Smooth muscle cell (in vitro differentiated cells): ENCODE data around the gene DSP. TPM values are rescaled to one million over a fixed set of nuclear protein-coding genes. Genes with fewer than 3 reads are reported as not detected.
A peak's percentile ranks its signal among the peaks of the same experiment; 100 is the strongest.

Experiments used
- DNase-seq: peaks from one replicate; lab custom pipeline; 2025; ENCODE audit not compliant: unreplicated experiment; lab: John Stamatoyannopoulos, UW
- H2AFZ ChIP-seq: fragments of 200-600 bp; sonication (generic); 2 replicates; pipeline ENCODE4 v1.6.0; 2016; ENCODE audit warnings: antibody characterized with exemption, low read depth, mild to moderate bottlenecking
- H3F3A ChIP-seq: fragments of 200-600 bp; sonication (generic); 2 replicates; pipeline ENCODE4 v1.6.0; 2017; ENCODE audit warnings: antibody characterized with exemption, low read depth
- H3K27ac ChIP-seq: fragments of 200-600 bp; sonication (generic); 2 replicates; pipeline ENCODE4 v1.5.1; 2016; ENCODE audit warnings: low read depth, mild to moderate bottlenecking
- H3K27me3 ChIP-seq: fragments of 200-600 bp; sonication (generic); 2 replicates; pipeline ENCODE4 v1.6.1; 2016; ENCODE audit warnings: low read depth, mild to moderate bottlenecking
- H3K36me3 ChIP-seq: fragments of 200-600 bp; sonication (generic); 2 replicates; pipeline ENCODE4 v1.5.1; 2016; ENCODE audit warnings: low read depth
- H3K4me1 ChIP-seq: fragments of 200-600 bp; sonication (generic); 2 replicates; pipeline ENCODE4 v1.5.1; 2016; ENCODE audit warnings: low read depth
- H3K4me2 ChIP-seq: fragments of 200-600 bp; sonication (generic); 2 replicates; pipeline ENCODE4 v1.6.0; 2016; ENCODE audit warnings: mild to moderate bottlenecking
- H3K4me3 ChIP-seq: fragments of 200-600 bp; sonication (generic); 2 replicates; pipeline ENCODE4 v1.5.1; 2016; ENCODE audit warnings: mild to moderate bottlenecking
- H3K79me2 ChIP-seq: fragments of 200-600 bp; sonication (generic); 2 replicates; pipeline ENCODE4 v1.6.0; 2016; ENCODE audit warnings: low read depth, mild to moderate bottlenecking
- H3K9ac ChIP-seq: fragments of 200-600 bp; sonication (generic); 2 replicates; pipeline ENCODE4 v1.6.0; 2016; ENCODE audit warnings: low read depth
- H3K9me3 ChIP-seq: fragments of 200-600 bp; sonication (generic); replicated peaks from 2 replicates; pipeline ENCODE4 v1.5.1; 2016; ENCODE audit warnings: low read depth
- H4K20me1 ChIP-seq: fragments of 200-600 bp; sonication (generic); 2 replicates; pipeline ENCODE4 v1.6.0; 2016; ENCODE audit warnings: low read depth
- WGBS: methylation state at CpG from one replicate; pipeline ENCODE4 v1.1.7; 2016; ENCODE audit warnings: low lambda C conversion rate; 5-methylcytosine and 5-hydroxymethylcytosine counted together
- polyA plus RNA-seq: library from polyadenylated mRNA; unstranded; fragments of >200 nt; fragmentation: Nextera tagmentation; extraction: Ambion mirVana; gene quantifications from 2 replicates; pipeline ENCODE4 v1.2.1, GENCODE V29; 2016
- total RNA-seq: library from RNA; depleted of rRNA; stranded (reverse); fragments of >200 nt; gene quantifications from 2 replicates; pipeline ENCODE4 v1.2.3, GENCODE V29; 2014
- TF ChIP-seq, protein P1 (sequence below): fragments of 200-600 bp; sonication (generic); IDR thresholded peaks from 2 replicates; pipeline ENCODE4 v1.5.1; 2017; ENCODE audit warnings: borderline replicate concordance, mild to moderate bottlenecking, antibody characterized with exemption; ENCODE audit not compliant: insufficient read depth, poor library complexity, severe bottlenecking

DSP gene
- total and polyA plus RNA-seq, 2 experiments from 2014 or later: 64.1 to 347 TPM

DNA sequence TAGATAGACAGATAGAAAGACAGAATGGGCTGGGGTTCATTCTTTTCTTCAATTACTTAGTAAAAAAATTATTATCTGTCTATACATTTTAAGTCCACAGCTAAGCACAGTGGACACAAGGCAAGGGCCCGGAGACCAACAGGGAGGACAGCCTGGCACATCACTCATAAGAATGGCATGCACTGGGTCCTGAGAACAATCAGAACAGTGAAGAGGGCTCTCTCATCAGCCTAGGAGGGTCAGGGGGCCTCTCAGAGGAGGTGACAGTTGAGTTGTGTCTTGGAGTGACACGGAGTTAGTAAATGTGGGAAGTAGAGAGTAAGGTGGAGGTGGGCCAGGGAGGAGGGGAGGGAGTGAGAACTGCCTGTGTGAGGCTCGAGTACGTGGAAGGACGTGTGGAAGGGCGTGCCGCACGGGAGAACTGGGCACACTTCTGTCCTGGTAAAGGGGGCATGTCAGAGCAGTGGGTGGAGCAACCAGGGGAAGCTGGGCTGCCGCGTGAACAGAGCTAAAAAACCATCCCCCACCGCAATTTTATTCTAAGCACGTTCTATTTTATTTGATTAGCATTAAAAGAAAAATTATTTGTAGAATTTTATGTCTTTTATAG is 45.1 kb upstream of the DSP start:
- no peaks in the 10 kb centered on the region for H3K27me3 ChIP-seq
- no peak overlapping the region for H3K9ac ChIP-seq
- H3K4me3 ChIP-seq: no peak overlapping the region
- H3K27ac ChIP-seq: no peak overlapping the region
- no peaks in the 10 kb centered on the region for H3K9me3 ChIP-seq
- H3K79me2 ChIP-seq: no peaks in the 10 kb centered on the region
- no peaks in the 10 kb centered on the region for H3K4me1 ChIP-seq
- no peaks in the 10 kb centered on the region for H3K36me3 ChIP-seq
- H3F3A ChIP-seq: no peaks in the 10 kb centered on the region
- H4K20me1 ChIP-seq: no peaks in the 10 kb centered on the region
- H3K4me2 ChIP-seq: no peak overlapping the region
- H2AFZ ChIP-seq: no peak overlapping the region
- no peak for DNase-seq
- 80% methylated on average over 12 of the region's 12 CpGs for WGBS
- TF ChIP-seq, protein P1, sequence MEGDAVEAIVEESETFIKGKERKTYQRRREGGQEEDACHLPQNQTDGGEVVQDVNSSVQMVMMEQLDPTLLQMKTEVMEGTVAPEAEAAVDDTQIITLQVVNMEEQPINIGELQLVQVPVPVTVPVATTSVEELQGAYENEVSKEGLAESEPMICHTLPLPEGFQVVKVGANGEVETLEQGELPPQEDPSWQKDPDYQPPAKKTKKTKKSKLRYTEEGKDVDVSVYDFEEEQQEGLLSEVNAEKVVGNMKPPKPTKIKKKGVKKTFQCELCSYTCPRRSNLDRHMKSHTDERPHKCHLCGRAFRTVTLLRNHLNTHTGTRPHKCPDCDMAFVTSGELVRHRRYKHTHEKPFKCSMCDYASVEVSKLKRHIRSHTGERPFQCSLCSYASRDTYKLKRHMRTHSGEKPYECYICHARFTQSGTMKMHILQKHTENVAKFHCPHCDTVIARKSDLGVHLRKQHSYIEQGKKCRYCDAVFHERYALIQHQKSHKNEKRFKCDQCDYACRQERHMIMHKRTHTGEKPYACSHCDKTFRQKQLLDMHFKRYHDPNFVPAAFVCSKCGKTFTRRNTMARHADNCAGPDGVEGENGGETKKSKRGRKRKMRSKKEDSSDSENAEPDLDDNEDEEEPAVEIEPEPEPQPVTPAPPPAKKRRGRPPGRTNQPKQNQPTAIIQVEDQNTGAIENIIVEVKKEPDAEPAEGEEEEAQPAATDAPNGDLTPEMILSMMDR: no peak

DNA sequence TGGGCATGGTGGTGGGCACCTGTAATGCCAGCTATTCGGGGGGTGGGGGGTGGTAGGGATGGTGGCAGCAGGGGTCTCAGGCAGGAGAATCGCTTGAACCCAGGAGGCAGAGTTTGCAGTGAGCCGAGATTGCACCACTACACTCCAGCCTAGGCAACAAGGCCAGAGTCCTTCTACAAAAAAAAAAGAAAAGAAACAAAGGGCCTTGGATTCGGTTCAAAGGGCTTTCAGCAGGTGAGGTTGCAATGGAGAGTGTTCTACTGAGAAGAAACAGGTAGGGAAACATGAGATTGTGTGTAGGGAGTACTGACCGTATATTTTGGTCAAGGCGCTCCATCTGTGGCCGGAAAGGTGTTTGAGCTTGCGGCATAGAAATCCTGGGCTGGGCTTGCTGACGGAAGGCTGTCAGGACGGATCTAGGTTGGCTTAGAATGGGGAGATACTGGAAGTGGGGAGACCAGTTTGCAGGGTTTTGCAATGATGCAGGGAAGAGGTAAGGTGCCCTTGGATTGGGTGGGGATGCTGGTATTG is 40.7 kb upstream of the DSP start:
- no peak overlapping the region for H3K9ac ChIP-seq
- H2AFZ ChIP-seq: no peak overlapping the region
- H4K20me1 ChIP-seq: no peaks in the 10 kb centered on the region
- H3K4me2 ChIP-seq: no peak overlapping the region
- no peaks in the 10 kb centered on the region for H3K27me3 ChIP-seq
- H3K79me2 ChIP-seq: no peaks in the 10 kb centered on the region
- DNase-seq: no peak
- H3K36me3 ChIP-seq: no peaks in the 10 kb centered on the region
- no peak overlapping the region for H3K4me3 ChIP-seq
- H3F3A ChIP-seq: peaks cover 5% of the 10 kb centered on the region
- no peaks in the 10 kb centered on the region for H3K9me3 ChIP-seq
- 86% methylated on average over 10 of the region's 10 CpGs for WGBS
- no peak overlapping the region for H3K27ac ChIP-seq
- TF ChIP-seq, protein P1: no peak
- no peaks in the 10 kb centered on the region for H3K4me1 ChIP-seq

DNA sequence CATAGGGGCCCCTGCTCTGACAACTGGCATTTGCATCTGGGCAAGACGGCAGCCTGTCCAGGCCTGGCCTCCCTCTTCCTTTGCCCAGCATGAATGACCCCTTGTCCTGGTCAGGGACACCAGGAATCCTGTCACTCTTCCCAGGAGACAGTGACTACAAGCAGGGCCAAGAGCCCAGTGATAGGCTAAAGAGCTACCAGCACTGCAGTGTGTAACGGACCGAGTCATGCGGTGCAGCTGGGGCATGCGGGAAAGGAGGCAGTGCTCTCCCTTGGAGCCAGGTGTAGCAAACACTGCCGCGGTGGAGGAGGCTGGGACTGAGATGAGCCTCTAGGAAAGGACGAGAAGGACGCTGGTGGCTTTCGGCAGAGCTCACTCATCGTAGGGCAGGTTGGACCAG is 38.7 kb upstream of the DSP start:
- Histone ChIP-seq H3K4me2 (no peak overlapping the region), H2AFZ (no peak overlapping the region), H3K79me2 (no peaks in the 10 kb centered on the region), H3F3A (peaks cover 8% of the 10 kb centered on the region), H3K9me3 (no peaks in the 10 kb centered on the region), H3K27me3 (no peaks in the 10 kb centered on the region), H3K4me1 (no peaks in the 10 kb centered on the region), H3K9ac (no peak overlapping the region), H3K36me3 (no peaks in the 10 kb centered on the region), H3K4me3 (no peak overlapping the region), H4K20me1 (no peaks in the 10 kb centered on the region), H3K27ac (no peak overlapping the region)
- TF ChIP-seq, protein P1: no peak
- 76% methylated on average over 11 of the region's 11 CpGs for WGBS
- DNase-seq: no peak

- Histone ChIP-seq H3K27ac (peak overlapping the region; percentile 90), H2AFZ (no peak overlapping the region), H3K4me1 (no peaks in the 10 kb centered on the region), H3K9me3 (no peaks in the 10 kb centered on the region), H3K36me3 (no peaks in the 10 kb centered on the region), H3K79me2 (no peaks in the 10 kb centered on the region), H4K20me1 (no peaks in the 10 kb centered on the region), H3K27me3 (no peaks in the 10 kb centered on the region), H3K4me2 (no peak overlapping the region), H3F3A (peaks cover 8% of the 10 kb centered on the region), H3K9ac (no peak overlapping the region), H3K4me3 (no peak overlapping the region)
- TF ChIP-seq, protein P1: no peak
- 78% methylated on average over 6 of the region's 6 CpGs for WGBS
- no peak for DNase-seq
Observed at GRCh38 chr6:7504041-7504440, 37.4 kb upstream of the DSP start.
